ENCODE measurements around the gene RCCD1. TPM values are rescaled to one million over a fixed set of nuclear protein-coding genes. Genes with fewer than 3 reads are reported as not detected.

RCCD1 gene
- polyA plus RNA-seq, 1 donor from 2014 or later, result 4.5 TPM

- Histone ChIP-seq H3K9me3 (ENCODE audit: low read length) (no peaks in the 10 kb centered on the region), H3K4me3 (ENCODE audit: low read length) (no peak overlapping the region), H3K27ac (ENCODE audit: low read length) (no peak overlapping the region), H3K9ac (ENCODE audit: low read length) (no peak overlapping the region), H3K9me2 (ENCODE audit: insufficient read depth, low read length) (no peaks in the 10 kb centered on the region), H3K36me3 (ENCODE audit: insufficient read depth, low read length) (no peaks in the 10 kb centered on the region), H3F3A (ENCODE audit: insufficient read depth, low read length, poor library complexity, severe bottlenecking) (no peaks in the 10 kb centered on the region), H3K4me2 (ENCODE audit: low read length) (no peak overlapping the region), H2AFZ (ENCODE audit: low read depth, low read length) (no peak overlapping the region), H4K20me1 (ENCODE audit: insufficient read depth) (no peaks in the 10 kb centered on the region), H3K27me3 (ENCODE audit: insufficient read depth, low read depth, low read length) (no peaks in the 10 kb centered on the region), H3K79me2 (replicated peaks; ENCODE audit: insufficient read depth, low read length) (no peaks in the 10 kb centered on the region)
- TF ChIP-seq REST (IDR thresholded peaks at IDR 0.05; ENCODE audit: borderline replicate concordance) (no peak), EZH2 (IDR thresholded peaks at IDR 0.05; ENCODE audit: borderline replicate concordance, insufficient read depth, low read length, poor library complexity, severe bottlenecking) (no peak), TAF1 (IDR thresholded peaks at IDR 0.05; ENCODE audit: low read depth) (no peak), MXI1 (conservative IDR thresholded peaks at IDR 0.05; ENCODE audit: poor library complexity, severe bottlenecking) (no peak), POLR2AphosphoS5 (IDR thresholded peaks at IDR 0.05) (no peak), RAD21 (conservative IDR thresholded peaks at IDR 0.05) (no peak), SMC3 (conservative IDR thresholded peaks at IDR 0.05; ENCODE audit: poor library complexity) (no peak), EP300 (conservative IDR thresholded peaks at IDR 0.05; ENCODE audit: poor library complexity, severe bottlenecking) (no peak)
- TF ChIP-seq, protein P1, sequence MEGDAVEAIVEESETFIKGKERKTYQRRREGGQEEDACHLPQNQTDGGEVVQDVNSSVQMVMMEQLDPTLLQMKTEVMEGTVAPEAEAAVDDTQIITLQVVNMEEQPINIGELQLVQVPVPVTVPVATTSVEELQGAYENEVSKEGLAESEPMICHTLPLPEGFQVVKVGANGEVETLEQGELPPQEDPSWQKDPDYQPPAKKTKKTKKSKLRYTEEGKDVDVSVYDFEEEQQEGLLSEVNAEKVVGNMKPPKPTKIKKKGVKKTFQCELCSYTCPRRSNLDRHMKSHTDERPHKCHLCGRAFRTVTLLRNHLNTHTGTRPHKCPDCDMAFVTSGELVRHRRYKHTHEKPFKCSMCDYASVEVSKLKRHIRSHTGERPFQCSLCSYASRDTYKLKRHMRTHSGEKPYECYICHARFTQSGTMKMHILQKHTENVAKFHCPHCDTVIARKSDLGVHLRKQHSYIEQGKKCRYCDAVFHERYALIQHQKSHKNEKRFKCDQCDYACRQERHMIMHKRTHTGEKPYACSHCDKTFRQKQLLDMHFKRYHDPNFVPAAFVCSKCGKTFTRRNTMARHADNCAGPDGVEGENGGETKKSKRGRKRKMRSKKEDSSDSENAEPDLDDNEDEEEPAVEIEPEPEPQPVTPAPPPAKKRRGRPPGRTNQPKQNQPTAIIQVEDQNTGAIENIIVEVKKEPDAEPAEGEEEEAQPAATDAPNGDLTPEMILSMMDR (IDR thresholded peaks at IDR 0.05; ENCODE audit: poor library complexity, severe bottlenecking), result no peak
Observed at GRCh38 chr15:90972133-90972532, 17.4 kb downstream of the RCCD1 start.

- no peaks in the 10 kb centered on the region for H3F3A ChIP-seq (ENCODE audit: insufficient read depth, low read length, poor library complexity, severe bottlenecking)
- no peak overlapping the region for H2AFZ ChIP-seq (ENCODE audit: low read depth, low read length)
- H4K20me1 ChIP-seq (ENCODE audit: insufficient read depth), result no peaks in the 10 kb centered on the region
- H3K36me3 ChIP-seq (ENCODE audit: insufficient read depth, low read length), result no peaks in the 10 kb centered on the region
- no peaks in the 10 kb centered on the region for H3K9me2 ChIP-seq (ENCODE audit: insufficient read depth, low read length)
- H3K79me2 ChIP-seq (replicated peaks; ENCODE audit: insufficient read depth, low read length), result no peaks in the 10 kb centered on the region
- no peak overlapping the region for H3K4me2 ChIP-seq (ENCODE audit: low read length)
- H3K27me3 ChIP-seq (ENCODE audit: insufficient read depth, low read depth, low read length), result no peaks in the 10 kb centered on the region
- no peak overlapping the region for H3K27ac ChIP-seq (ENCODE audit: low read length)
- no peak overlapping the region for H3K4me3 ChIP-seq (ENCODE audit: low read length)
- H3K9me3 ChIP-seq (ENCODE audit: low read length), result no peaks in the 10 kb centered on the region
- no peak overlapping the region for H3K9ac ChIP-seq (ENCODE audit: low read length)
- no peak for TF ChIP-seq EP300 (conservative IDR thresholded peaks at IDR 0.05; ENCODE audit: poor library complexity, severe bottlenecking)
- TF ChIP-seq EZH2 (IDR thresholded peaks at IDR 0.05; ENCODE audit: borderline replicate concordance, insufficient read depth, low read length, poor library complexity, severe bottlenecking), result no peak
- no peak for TF ChIP-seq TAF1 (IDR thresholded peaks at IDR 0.05; ENCODE audit: low read depth)
- TF ChIP-seq RAD21 (conservative IDR thresholded peaks at IDR 0.05), result no peak
- TF ChIP-seq, protein P1 (IDR thresholded peaks at IDR 0.05; ENCODE audit: poor library complexity, severe bottlenecking), result no peak
- no peak for TF ChIP-seq MXI1 (conservative IDR thresholded peaks at IDR 0.05; ENCODE audit: poor library complexity, severe bottlenecking)
- no peak for TF ChIP-seq SMC3 (conservative IDR thresholded peaks at IDR 0.05; ENCODE audit: poor library complexity)
- no peak for TF ChIP-seq POLR2AphosphoS5 (IDR thresholded peaks at IDR 0.05)
Observed at GRCh38 chr15:90974216-90974615, 19.5 kb downstream of the RCCD1 start.

Data from neural cell (in vitro differentiated cells).